Gastrocnemius medialis (tissue), 4 donors: Measurements from ENCODE around the gene GIMAP5.

Source experiments
- CTCF ChIP-seq, 5 experiments: fragments of 450-650 bp in 3 of 5; fragments of 200-600 bp in 2 of 5; sonication (generic) in 2 of 5; IDR thresholded peaks in 4 of 5; conservative IDR thresholded peaks in 1 of 5; 1 replicate in 4 of 5; 2 replicates in 1 of 5; pipeline ENCODE4 v1.5.1; 2016 to 2019; ENCODE audit warnings: antibody characterized with exemption in 5 of 5, mild to moderate bottlenecking in 3 of 5, moderate library complexity in 3 of 5
- POLR2A ChIP-seq, 2 donors: fragments of 450-650 bp; IDR thresholded peaks; one replicate each; pipeline ENCODE4 v1.6.1; 2017; ENCODE audit warnings: antibody characterized with exemption in 2 of 2, mild to moderate bottlenecking in 2 of 2, moderate library complexity in 2 of 2

GRCh38 chr7:150715738-150716137 lies 21.5 kb upstream of the GIMAP5 start:
- TF ChIP-seq CTCF (IDR thresholded peaks at IDR 0.05 in 4 of 5, conservative IDR thresholded peaks at IDR 0.05 in 1 of 5), result no peak
- no peak for TF ChIP-seq POLR2A (IDR thresholded peaks at IDR 0.05)
